Breast epithelium (tissue), 3 donors: Measurements from ENCODE around the gene GID8.

Experiments used
- CTCF ChIP-seq, 3 donors: fragments of 450-650 bp; IDR thresholded peaks; one replicate each; pipeline ENCODE4 v1.5.1; 2016 to 2017; ENCODE audit warnings: antibody characterized with exemption in 3 of 3, mild to moderate bottlenecking in 3 of 3, moderate library complexity in 3 of 3
- POLR2A ChIP-seq: fragments of 450-650 bp; IDR thresholded peaks from one replicate; pipeline ENCODE4 v1.6.1; 2016; ENCODE audit warnings: antibody characterized with exemption, mild to moderate bottlenecking, moderate library complexity

GRCh38 chr20:62975251-62975760 lies 37.4 kb downstream of the GID8 start:
- TF ChIP-seq CTCF (IDR thresholded peaks at IDR 0.05) (no peak), POLR2A (no peak)
